SK-N-MC (cell line): Measurements from ENCODE around the gene AGTPBP1.

Experiments used
- DNase-seq: peaks from one replicate; pipeline ENCODE4 v3.0.0-alpha.2; 2011; ENCODE audit warnings: low read depth, low spot score
- H3K27ac ChIP-seq: fragments of 200-600 bp; sonication (generic); 2 replicates; pipeline ENCODE4 v1.5.1; 2016; ENCODE audit warnings: mixed run types
- H3K36me3 ChIP-seq: fragments of 200-600 bp; sonication (generic); 2 replicates; pipeline ENCODE4 v1.6.1; 2017; ENCODE audit warnings: antibody characterized with exemption, low read length, mixed read lengths; ENCODE audit not compliant: insufficient read depth
- H3K4me3 ChIP-seq: fragments of 200-600 bp; sonication (generic); 2 replicates; pipeline ENCODE4 v1.5.1; 2016
- H3K9ac ChIP-seq: fragments of 200-600 bp; sonication (generic); 2 replicates; pipeline ENCODE4 v1.8.0; 2017; ENCODE audit warnings: mixed run types, mixed read lengths; ENCODE audit not compliant: insufficient read length
- H3K9me3 ChIP-seq: fragments of 200-600 bp; sonication (generic); 2 replicates; pipeline ENCODE4 v1.6.1; 2017; ENCODE audit warnings: low read depth, mild to moderate bottlenecking, antibody characterized with exemption, low read length, moderate library complexity, mixed read lengths
- EZH2 ChIP-seq: fragments of 200-600 bp; sonication (generic); IDR thresholded peaks from one replicate; pipeline ENCODE4 v1.6.1; 2017; ENCODE audit warnings: antibody characterized with exemption
- FOXP2 ChIP-seq: optimal IDR thresholded peaks from 2 replicates; pipeline ENCODE3; 2011; ENCODE audit warnings: mild to moderate bottlenecking, moderate library complexity; ENCODE audit not compliant: insufficient read depth; ENCODE audit errors: extremely low read length, control extremely low read depth
- POLR2AphosphoS5 ChIP-seq: IDR thresholded peaks from 2 replicates; pipeline ENCODE4 v1.6.1; 2012; ENCODE audit warnings: mild to moderate bottlenecking, low read depth, low read length, borderline replicate concordance

AGTPBP1 gene

DNA sequence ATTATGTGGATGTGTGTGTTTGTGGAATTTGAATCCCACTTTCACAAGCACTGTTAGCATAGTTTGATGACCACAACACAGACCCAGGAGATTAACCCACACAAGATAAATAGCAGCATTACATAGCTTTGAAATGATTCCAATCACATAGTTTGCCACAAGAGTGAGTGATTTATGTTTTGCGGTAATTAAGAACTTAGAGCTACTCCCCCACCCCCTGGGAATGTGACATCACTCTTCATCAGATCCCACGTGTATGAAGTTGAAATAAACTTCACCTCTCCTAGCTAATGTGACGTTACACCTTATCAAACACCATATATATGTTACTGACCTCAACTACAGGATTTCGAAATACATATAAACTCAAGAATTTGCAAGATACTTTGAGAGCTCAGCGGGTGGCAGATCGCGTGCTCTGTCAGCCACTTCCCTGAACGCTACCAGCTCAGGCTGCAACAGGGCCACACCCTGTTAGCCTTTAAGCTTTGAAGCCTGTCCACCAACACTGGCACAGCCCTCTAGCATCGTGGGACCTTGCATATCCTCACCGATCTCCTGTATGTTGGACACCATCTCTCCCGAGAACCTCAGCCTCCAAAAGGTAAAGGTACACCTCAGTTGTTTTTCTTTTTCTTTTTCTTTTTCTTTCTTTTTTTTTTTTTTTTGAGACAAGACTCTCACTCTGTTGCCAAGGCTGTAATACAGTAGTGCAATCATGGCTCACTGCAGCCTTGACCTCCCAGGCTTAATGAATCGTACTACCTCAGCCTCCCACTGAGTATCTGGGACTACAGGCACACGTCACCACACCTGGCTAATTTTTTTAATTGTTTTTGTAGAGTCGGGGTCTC lies 1.7 kb upstream of the AGTPBP1 start:
- Histone ChIP-seq H3K27ac (no peak overlapping the region), H3K4me3 (peak overlapping the region; percentile 80), H3K9ac (peak overlapping the region; percentile 66), H3K36me3 (no peaks in the 10 kb centered on the region), H3K9me3 (no peaks in the 10 kb centered on the region)
- DNase-seq = peak; percentile 12
- TF ChIP-seq EZH2 (no peak), FOXP2 (no peak), POLR2AphosphoS5 (no peak)

GRCh38 chr9:85742597-85742936 lies 813 bp upstream of the AGTPBP1 start:
- peak; percentile 26 for DNase-seq
- no peaks in the 10 kb centered on the region for H3K36me3 ChIP-seq
- H3K4me3 ChIP-seq = peak overlapping the region; percentile 80
- H3K27ac ChIP-seq = peak overlapping the region; percentile 79
- H3K9ac ChIP-seq = peak overlapping the region; percentile 66
- TF ChIP-seq POLR2AphosphoS5 (no peak), EZH2 (no peak), FOXP2 (no peak)
- H3K9me3 ChIP-seq = no peaks in the 10 kb centered on the region

GRCh38 chr9:85741095-85741874 lies 469 bp downstream of the AGTPBP1 start:
- DNase-seq = no peak
- TF ChIP-seq EZH2 (no peak), POLR2AphosphoS5 (no peak), FOXP2 (no peak)
- Histone ChIP-seq H3K4me3 (peak overlapping the region; percentile 80), H3K9me3 (no peaks in the 10 kb centered on the region), H3K36me3 (no peaks in the 10 kb centered on the region), H3K27ac (no peak overlapping the region), H3K9ac (peak overlapping the region; percentile 65)

GRCh38 chr9:85740787-85741094 lies 1.0 kb downstream of the AGTPBP1 start:
- Histone ChIP-seq H3K9ac (peak overlapping the region; percentile 65), H3K27ac (no peak overlapping the region), H3K9me3 (no peaks in the 10 kb centered on the region), H3K36me3 (no peaks in the 10 kb centered on the region), H3K4me3 (peak overlapping the region; percentile 80)
- no peak for TF ChIP-seq EZH2
- TF ChIP-seq FOXP2 = no peak
- TF ChIP-seq POLR2AphosphoS5 = no peak
- DNase-seq = no peak

DNA sequence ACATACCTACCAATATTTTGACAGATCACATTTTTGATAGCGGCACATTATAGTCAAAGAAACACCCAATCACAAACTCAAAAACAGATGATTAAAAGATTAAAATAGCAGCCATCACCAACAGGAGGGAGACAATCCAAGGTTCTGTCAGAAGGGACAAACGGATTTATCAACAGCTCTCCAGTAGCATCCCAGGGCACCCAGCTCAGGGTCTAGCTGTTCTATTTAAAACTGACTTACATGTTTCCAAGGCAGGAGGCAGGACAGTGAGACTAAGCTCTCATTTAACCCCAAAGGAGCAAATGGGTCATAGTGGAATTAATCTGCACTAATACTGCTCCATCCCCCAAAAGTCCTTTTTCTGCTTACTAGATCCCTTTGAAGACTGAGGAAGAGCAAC lies 3.2 kb downstream of the AGTPBP1 start:
- Histone ChIP-seq H3K4me3 (no peak overlapping the region), H3K9ac (no peak overlapping the region), H3K36me3 (no peaks in the 10 kb centered on the region), H3K9me3 (no peaks in the 10 kb centered on the region), H3K27ac (no peak overlapping the region)
- DNase-seq = no peak
- no peak for TF ChIP-seq EZH2
- TF ChIP-seq FOXP2 = no peak
- no peak for TF ChIP-seq POLR2AphosphoS5

DNA sequence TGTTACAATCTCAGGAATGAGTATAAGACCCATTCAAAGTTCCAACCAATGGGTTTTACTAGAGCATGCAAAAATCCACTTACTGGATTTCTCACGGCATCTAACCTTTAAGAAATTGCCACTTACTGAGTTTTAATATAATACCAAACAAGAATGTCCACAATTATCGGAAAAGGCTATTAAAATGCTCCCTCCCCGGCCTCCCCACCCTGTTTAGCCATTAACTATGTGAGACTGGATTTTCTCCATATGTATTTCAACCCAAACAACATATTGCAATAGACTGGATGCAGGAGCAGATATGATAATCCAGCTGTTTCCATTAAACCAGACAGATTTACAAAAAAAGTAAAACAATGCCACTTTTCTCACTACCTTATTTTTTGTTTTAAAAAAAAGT lies 4.1 kb downstream of the AGTPBP1 start:
- Histone ChIP-seq H3K27ac (no peak overlapping the region), H3K9me3 (peaks cover 7% of the 10 kb centered on the region; the same call in 1 of the 2 replicates), H3K36me3 (no peaks in the 10 kb centered on the region), H3K4me3 (no peak overlapping the region), H3K9ac (no peak overlapping the region)
- DNase-seq = no peak
- TF ChIP-seq EZH2 (no peak), FOXP2 (no peak), POLR2AphosphoS5 (no peak)

GRCh38 chr9:85730916-85731630 lies 10.7 kb downstream of the AGTPBP1 start:
- no peak overlapping the region for H3K27ac ChIP-seq
- H3K4me3 ChIP-seq = no peak overlapping the region
- DNase-seq = no peak
- TF ChIP-seq FOXP2 = no peak
- TF ChIP-seq EZH2 = no peak
- TF ChIP-seq POLR2AphosphoS5 = no peak
- no peak overlapping the region for H3K9ac ChIP-seq
- H3K9me3 ChIP-seq = peaks cover 7% of the 10 kb centered on the region; the same call in 1 of the 2 replicates
- no peaks in the 10 kb centered on the region for H3K36me3 ChIP-seq

- TF ChIP-seq EZH2 (no peak), FOXP2 (no peak), POLR2AphosphoS5 (no peak)
- peaks cover 8% of the 10 kb centered on the region; the same call in 1 of the 2 replicates for H3K9me3 ChIP-seq
- no peak overlapping the region for H3K4me3 ChIP-seq
- H3K9ac ChIP-seq = no peak overlapping the region
- no peaks in the 10 kb centered on the region for H3K36me3 ChIP-seq
- no peak for DNase-seq
- H3K27ac ChIP-seq = no peak overlapping the region
Observed at GRCh38 chr9:85729882-85730281, 11.9 kb downstream of the AGTPBP1 start.
